Skin of body (tissue), 2 donors: ENCODE measurements around the gene TBX5. TPM values are rescaled to one million over a fixed set of nuclear protein-coding genes. Genes with fewer than 3 reads are reported as not detected.

Experiments used
- DNase-seq: peaks from one replicate; lab custom pipeline; 2025; lab: John Stamatoyannopoulos, UW
- total RNA-seq: library from RNA; depleted of rRNA; stranded (reverse); fragments of >200 nt; gene quantifications from one replicate; pipeline ENCODE4 v1.2.3, GENCODE V29; 2014

Gene TBX5
- total RNA-seq, 1 donor from 2014 or later: 1.4 TPM

DNA sequence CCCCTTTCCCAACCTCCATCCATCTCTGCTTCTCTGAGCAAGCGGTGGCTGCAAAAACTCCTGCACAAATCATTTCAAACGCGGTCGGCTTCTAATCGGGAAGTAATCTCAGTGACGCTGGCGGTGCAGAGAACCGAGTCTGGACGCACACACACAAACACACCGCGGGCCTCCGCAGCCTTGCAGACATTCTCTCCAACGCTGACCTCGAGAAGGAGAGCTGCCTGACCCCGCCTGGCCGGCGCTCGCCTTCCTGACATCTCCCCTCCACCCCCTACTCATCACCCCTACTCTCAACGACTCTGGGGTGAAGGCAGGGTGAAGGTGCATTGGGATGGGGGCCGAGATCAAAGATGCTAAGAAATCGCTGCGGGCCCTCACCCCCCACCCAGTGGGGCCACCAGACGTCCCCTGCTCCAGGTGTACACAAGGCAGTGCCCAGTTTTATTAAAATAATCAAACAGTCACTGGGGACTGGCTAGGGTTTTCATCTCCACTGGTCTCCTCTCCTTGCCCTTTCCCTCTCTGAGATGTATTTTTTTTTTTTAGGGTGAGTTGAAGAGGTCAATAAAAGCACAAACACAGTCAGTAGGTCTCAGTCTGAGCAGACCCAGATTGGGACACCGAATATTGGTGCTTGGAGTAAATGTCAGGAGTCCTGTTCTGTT, 506 bp upstream of the TBX5 start:
- no peak for DNase-seq

DNA sequence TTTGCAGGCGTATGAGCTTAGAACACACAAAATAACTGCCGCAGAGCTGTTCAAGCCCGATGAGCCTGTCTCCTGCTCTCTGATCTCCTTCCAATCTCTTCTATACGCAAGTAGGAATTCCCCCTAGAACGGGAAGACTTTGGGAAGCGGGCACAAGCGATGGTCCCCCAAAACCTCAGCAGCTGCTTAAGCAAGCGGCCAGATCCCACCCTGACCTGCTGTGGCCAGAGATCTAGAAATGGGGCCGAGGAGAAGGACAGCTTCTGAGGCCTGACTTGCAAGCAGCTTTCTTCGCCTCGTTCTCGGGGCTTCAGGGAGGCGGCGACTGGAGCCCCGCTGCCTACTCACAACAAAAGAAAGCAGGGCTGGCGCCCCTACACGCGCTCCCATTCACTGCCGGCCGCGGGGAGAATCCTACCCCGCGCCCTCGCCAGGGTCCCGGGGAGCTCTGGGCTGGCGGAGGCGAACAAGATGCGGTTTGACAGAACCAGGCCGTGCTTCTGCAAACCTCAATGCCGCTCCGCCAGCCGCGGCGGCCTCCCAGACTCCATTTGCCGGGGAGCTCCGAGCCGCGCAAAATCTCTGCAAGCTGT, 922 bp downstream of the TBX5 start:
- DNase-seq: peak; percentile 6

DNA sequence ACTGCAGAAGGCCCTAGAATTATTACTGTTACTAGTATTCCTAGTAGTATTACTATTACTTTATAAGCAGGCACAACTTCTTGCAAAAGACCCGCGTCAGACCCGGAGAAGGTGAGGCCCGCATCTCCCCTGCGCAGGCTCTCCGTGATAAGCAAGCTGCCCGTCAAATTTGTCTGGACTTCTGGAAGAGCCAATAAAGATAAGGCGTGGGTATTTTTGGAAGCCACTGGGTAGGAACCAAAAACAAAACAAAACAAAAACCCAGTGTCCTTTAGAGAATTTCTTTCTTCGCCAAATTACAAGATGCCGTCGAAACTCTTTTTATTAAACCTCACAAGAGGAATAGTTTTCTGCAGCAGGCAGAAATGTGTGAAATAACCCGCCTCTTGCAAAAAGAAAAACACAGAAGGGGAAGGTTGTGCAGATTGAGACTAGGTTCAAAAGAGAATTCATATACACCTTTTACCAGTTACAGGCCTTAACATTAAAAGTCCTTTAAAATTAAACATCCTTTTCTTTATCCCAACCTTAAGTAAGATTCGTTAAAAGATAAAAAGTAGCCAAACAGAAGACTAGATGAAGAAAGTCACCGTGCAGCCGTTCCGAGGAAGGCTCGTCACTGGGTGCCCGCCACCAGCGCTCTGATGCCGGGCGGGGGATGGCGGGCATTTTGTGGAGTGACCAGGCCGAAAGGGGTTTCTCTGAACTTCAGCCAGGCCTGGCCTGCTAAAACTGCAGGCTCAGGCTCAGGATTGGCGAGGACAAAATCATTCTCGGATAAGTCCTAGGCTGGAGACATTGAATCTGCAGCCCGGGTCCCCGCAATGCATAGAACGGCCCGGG, 1.6 kb downstream of the TBX5 start:
- DNase-seq: no peak

DNA sequence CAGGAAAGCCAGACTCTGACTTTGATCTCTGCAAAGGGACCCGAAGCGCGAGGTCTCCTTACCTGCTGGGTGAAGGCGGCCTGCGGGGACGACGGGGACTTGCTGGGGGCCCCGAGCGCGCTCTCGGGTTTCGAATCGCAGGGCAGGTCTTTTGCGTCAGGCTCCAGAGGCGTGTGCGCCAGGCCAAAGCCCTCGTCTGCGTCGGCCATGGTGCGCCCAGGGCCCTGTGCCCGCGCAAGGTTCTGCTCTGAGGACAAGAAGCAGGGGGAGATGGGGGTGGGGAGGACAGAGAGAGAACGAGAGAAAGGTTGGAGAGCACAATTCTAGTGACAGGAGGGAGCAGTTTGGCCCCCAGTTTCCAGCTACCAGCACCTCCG, 2.3 kb downstream of the TBX5 start:
- no peak for DNase-seq

DNA sequence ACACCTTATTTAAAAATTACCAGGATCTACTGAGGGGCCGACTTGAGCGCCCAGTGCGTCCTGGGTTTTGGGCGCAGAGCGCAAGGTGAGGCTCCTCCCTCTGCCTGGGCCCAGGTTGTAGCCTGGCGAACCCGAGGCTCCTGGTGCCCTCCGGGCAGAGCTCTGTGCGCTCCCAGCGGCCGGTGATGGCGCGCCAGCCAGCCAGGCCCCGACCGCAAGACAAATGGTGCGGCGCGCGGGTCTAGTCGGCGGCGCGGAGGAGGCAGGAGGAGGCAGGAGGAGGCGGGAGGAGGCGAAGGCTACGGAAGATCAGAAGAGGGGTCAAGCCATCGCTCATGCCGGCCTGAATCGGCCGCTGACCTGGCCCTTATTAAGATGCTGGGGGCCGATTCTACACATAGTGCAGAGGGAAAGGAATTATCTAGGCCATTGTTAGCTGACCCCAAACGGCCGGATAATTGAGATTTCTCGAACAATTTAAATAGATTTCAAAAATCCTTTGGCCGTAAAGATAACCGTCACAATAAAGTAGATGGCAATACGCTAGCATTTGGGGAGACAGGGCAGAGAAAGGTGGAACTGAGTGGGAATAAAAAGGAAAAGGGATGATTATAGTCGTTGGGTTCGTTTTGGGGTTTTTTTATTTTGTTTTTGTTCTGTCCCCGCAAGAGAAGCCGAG, 2.8 kb downstream of the TBX5 start:
- DNase-seq: no peak

DNA sequence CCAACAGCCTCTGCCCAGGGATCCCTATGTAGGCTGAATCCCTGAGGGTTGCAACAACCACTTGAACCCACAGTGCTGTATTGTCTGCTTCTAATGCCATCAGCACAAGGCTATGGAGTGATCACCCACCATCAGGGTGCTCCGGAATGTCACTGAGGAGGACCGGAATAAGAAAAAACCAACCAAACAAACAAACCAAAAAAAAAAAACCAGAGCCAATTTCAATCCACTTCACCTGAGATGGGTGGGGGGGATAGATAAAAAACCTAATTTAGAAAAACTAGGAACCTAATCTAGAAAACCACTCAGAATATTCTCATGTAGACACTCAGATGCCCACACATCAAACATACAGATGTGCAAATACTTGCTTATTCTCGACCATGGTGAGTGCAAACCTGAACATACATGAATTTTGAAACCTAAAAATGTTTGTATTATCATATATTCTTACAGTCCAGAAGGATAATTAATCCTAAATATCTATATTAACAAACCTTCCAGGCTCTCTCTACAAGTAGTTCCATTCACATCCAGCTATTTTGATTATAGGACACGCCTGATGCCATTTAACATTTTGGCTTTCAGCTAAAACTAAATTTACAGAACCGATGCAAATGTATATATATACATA, 3.7 kb downstream of the TBX5 start:
- no peak for DNase-seq

DNA sequence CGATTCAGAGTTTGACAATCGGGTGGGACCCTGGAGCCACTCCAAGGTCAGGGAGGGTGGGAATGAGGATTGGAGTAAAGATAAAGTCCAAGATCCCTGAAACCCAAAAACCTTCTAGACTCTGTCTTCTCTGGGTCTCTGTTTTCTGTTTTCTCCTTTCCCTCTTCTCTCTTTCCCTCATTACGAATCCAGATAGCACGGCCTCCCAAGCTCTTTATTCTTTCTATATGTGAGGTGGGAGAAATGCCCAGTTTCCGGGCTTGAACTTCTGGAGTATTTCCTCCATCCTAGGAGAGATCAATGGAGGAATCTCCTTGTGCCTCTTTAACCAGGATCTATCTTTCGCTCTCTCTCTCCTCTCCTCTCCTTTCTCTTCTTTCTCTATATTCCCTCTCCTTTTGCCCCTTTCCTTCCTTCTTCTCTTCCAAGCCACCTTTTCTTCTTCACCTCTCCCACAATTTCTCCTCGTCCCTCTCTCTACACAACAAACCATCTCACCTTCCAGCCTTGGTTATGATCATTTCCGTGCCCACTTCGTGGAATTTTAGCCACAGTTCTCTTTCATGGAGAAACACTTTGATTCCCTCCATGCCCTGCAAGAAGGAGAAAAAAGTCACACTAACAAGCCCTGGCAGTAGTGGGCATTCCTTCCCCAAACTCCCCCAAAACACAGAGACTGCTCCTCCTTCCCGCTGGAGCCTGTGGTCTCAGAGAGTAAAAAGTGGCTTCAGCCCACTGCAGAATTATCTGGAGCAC, 4.4 kb downstream of the TBX5 start:
- no peak for DNase-seq

DNA sequence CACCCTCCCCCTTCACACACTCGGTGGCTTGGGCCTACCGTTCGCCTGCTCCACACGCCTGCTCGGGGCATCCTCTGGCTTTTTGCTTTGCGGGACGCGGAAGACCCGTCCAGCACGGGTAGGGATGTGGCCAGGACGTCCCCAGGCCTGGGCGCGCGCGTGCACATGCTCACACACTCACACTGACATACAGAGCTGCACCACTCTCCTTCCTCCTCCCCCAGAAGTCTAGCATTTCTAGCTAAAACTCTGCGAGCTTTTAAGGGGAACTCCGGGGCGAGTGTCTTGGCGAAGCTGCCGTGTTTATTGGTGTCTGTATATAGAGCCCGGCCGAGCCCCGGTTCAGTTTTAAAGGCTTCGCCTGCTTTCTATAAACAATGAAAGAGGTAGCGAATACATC, 5.0 kb downstream of the TBX5 start:
- peak; percentile 63 for DNase-seq

DNA sequence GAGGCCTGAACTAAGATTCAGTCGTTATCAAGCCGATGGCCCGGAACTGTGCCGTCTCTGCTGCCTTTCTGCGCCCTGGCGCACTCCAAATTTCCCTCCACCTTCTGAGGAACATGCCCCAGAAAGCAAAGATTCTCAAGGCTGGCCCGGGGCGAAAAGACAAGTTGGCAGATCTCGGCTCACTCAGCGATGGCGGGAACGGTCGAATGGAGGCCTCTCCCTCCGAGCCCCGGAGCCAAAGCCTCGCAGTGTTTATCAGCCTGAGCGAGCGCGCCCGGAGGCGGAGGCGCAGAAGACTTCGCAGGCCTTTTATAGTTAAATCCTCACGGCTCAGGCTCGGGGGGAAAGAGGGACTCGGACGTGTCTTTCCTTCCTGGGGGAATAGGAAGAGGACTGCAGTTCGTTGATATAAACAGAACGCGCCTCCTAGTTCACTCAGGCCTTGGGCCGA, 5.6 kb downstream of the TBX5 start:
- DNase-seq: no peak

DNA sequence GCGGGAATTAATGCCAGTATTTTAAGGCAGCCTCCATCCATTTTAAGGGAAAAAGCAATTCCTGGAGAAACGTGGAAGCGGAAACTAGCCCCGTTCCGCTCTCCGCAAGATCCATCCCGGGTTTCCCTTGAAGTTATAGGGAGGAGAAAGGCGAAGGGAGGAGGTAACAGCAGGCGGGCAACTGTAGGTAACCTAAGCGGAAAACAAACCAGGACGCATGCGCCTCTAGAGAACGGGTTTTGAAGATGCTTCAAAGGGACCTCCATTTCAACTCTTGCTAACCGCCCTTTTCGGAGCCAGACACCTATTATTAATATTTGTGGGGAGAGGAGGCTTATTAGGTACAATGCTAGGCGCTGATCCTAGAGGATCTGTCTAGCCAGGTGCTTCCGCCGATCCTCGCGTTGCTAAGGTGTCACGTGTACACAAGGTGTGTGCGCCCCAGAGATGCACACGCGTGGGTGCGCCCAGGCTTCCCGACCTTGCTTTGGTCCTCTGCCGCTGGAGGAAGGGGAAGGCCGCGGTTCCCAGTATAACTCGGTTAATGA, 6.2 kb downstream of the TBX5 start:
- DNase-seq: no peak

DNA sequence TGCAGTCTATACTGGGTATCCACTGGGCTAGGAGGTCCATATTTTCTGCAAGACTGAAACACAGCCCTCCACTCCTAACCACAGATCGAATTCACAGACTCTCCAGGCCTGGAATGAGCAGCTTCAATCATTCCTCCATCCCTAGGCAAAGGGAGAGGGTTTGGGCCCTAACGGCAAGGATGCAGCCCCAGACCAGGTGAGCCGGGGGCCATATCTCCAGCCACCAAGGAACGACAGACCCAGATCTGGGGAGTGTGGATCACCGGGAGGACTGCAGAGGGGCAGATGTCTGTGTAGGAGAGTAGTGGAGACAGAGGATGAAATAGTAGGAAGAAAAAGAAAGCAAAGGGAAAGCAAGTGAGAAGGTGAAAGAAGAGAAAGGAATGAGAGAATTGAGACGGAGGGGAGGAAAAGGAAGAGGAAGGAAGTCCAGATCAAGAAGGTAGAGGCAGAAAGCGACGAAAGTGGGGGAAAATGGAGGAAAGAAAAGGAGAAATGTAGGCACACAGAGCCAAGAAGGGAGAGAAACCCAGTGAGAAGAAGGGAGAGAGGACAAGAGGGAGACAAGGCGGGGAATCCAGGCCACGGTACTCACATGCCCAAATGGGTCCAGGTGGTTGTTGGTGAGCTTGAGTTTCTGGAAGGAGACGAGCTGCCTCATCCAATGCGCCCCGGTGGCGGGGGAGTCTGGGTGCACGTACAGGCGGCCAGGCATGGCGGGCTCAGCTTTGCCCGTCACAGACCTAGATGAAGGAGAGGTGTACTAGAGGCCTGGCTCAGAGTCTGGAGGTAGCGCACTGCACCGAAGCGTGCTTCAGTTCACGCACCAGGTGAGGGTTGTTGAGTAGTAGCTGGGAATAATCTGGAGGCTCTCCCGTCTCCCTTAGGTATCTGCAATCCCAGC, 7.7 kb downstream of the TBX5 start:
- DNase-seq: no peak

DNA sequence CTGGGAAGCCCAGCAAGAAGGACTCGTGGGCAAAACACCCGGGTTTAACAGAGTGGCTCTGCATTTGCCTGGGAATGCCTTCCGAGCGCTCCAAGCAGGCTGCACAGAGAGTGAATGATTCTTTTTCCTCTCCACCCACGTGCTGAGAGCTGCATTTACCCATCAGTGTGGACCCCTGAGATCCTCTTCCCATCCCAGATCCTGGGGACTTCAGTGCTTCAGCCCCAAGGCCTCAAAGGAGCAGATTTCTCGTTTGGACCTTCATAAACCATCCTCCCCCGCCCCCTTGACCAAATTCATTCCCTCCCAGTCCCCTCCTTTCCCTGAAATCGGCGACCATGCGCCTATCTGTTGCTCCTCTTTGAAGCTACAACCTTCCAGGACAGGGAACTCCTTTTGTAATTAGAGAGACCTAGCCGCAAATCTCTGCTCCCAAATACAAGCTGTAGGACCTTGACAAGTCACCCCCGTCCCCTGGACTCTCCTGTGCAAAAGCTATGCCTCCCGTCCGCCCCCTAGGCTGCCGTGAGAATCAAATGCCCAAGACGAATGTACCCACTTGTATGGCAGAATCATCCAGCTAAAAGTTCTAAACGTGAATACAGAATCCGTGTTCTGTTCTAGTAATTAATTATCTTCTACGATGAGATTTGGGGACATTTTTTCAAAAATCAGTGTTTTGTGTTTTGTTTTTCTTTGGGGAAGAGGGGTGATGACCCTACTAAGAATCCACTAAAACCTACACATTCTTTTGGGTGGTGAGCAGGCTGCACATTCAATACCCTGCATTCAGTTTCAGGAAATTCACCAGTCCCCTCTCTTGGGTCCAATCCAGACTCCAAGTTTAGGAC, 8.8 kb downstream of the TBX5 start:
- no peak for DNase-seq

DNA sequence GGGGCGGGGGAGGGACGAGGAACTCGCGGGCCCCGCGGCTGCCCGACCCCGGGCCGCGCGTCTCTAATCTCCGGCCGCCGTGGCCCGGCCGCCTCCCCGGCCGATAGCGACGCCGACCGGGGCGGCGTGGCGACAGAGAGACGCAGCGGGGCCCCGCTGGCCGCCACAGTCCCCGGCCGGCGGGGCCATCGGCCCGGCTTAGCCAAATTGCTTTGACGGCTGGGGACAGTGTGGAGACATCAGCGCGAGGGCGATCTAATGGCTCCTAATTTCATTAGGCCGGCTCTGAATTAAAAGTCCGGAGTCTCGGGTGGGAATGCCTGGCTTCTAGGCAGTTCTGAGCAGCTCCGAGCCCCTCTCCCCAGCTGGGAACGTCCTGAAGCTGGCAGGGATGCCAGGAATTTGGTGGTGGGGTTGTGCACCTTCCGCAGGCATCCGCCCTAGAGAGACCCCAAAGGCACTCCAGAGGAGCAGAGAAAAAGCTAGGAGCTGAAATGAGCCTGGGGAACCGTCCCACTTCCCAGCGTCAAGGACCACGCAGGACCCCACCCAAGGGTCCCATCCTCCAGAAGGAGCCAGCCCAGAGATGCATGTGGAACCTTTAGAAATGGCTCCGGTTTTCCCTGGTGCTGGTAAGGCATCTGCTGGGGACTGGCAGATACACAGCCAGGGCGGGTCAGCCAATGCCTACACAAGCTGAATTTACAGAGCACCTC, 9.6 kb downstream of the TBX5 start:
- DNase-seq: no peak

DNA sequence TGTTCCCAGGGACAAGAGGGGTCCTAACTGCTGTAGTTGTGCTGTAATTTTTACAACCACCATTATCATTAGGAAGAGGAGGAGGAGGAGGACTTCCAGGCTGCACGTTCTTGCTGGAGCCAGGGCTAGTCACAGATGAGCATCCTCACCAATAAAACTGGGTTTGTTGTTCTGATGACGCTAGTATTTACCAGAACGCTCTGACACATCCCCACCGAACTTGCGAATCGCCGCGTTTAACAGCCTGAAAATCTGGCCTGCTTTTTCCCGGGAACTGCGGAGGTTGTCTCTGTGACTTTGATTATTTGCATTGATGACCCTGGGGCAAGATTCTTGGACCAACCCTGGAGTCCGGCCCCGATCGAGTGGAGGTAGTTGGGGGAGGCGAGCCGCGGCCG, 10.2 kb downstream of the TBX5 start:
- DNase-seq: no peak

DNA sequence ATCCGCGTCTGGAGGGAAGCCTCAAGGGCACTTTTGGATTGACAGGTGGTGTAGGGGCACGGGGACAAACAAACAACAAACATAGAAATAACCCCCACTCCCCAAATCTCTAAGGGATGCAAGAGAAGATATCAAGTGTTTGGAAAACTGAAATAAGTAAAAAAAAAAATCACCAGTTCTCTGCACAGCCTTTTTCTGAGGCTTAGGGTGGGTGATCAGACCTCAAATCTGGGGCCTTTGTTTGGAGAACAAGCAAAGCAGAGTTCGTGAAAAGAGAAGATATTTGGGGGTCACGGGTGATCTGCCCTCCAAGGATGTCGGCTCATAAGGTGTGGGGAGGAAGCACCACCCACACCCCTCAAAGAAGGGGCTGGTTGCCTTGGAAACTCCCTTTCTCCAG, 10.7 kb downstream of the TBX5 start:
- DNase-seq: no peak

DNA sequence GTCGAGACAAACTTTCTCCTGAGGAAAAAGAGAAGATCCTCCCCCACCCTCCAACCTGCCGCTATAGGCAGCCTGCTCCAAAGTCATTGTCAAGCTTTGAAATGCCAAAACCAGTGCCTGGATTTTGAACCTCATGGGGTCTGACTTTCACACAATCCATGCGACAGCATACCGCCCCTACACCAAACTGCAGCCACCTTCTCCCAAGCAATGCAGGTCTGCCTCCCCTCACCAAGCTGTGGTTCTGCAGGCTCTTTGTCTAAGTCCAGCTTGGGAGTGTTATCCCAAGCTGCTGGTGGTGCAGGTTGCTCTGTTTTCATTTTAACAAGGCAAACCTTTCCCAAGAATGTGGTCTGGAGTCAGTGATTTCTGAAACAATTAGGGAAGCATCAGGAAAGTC, 12.4 kb downstream of the TBX5 start:
- no peak for DNase-seq

DNA sequence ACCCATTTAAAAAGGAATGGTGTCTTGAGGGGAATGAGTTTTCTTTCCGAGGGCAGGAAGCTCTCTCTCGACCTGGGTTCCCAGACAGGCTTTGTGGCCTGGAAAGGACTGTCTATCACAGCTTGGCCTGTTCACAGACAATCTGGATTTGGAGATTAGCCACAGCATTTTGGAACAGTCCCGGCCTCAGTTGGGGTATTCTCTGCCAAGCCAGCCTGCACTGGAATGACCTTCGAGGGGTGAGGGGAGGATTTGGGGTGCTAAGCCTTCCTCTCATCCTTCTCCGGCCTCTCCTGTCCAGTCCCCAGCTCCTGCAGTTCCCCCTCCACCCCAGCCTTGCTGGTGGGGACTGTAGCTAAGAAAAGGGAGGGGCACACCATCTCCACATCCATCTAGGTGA, 13.0 kb downstream of the TBX5 start:
- no peak for DNase-seq

DNA sequence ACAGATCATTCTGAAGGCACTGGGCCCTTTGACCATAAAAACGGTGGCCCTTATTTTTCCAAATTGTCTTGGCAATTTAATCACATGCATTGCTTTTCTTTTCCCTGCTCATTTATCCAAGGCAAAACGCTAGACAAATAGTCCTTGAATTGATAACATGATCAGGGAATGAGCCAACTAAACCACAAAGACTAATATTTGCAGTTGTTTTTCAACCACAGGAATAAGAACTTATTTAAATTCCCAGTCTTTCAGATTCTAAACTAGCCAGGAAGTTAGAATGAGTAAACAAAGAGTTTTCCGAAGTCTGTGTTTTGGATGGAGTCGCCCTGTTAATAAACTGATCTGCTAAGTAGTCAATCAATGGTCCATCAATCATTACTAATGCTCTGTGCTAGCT, 14.9 kb downstream of the TBX5 start:
- DNase-seq: no peak
